Dedifferentiated amniotic fluid mesenchymal stem cell (primary cell): ENCODE data around the gene TEF.
A peak's percentile ranks its signal among the peaks of the same experiment; 100 is the strongest.
"Not testable (repeated sequence)": the region's sequence is repeated elsewhere in the genome, so short reads cannot be mapped to it uniquely, and the experiment has no call there.

ENCODE experiments used
- DNase-seq: peaks from one replicate; pipeline ENCODE4 v3.0.0-alpha.2; 2016; ENCODE audit errors: extremely low spot score

TEF gene

DNA sequence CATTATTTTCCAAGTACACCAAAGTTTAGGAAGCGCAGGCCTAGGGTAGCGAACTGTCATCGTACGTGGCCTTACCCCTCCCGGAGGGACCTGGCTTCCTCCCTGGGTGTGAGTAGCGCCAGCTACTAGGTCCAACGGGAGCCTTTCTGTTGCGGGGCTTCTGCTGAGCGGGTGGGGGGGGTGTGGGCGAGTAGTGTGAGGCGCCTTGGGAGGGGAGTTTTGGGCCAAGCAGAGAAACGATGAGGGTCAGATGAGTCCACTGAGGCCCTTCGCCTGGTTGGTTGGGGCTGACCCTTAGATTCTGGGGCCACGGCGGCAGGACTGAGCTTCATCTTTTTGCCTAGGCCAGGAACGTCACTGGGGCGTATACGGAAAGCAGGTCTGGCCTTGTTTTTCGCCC lies 868 bp downstream of the TEF start:
- no peak for DNase-seq

DNA sequence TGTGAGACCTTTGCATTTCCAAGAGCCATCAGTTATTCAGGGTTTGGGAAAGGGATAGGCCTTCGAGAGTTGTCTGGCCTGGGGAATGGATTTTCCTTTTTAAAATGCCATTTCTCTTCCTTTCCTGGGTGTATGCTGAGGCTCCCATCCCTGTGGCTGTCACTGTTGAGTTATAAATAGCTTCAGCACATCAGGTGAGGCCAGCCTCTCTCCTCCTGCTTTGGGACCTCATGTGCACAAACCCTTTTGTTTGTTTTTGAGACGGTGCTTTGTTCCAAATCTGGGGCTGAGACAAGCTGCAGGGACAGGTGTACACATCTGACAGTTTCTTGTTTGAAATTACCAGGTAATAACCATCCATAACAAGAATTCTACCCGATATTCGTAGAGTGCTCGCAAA lies 1.3 kb downstream of the TEF start:
- no peak for DNase-seq

DNA sequence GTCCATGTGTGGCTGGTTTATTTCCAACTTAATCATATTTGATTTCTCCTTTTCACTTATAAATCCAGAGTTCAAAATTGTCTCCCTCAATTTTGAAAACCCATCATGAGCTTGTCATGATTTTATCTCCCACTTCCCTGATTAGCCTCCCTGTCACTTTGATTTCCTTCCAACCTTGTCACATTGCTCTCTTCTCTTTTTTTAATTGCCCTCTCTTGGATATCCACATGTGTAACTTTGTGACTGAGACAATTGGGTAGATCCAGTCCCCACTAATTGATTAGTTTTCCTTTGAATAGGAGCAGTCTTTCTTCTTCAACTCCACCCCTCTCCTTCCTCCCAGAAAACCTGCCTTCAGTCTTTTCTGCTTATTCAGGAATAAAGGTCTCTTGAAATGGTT lies 2.4 kb downstream of the TEF start:
- DNase-seq: no peak

DNA sequence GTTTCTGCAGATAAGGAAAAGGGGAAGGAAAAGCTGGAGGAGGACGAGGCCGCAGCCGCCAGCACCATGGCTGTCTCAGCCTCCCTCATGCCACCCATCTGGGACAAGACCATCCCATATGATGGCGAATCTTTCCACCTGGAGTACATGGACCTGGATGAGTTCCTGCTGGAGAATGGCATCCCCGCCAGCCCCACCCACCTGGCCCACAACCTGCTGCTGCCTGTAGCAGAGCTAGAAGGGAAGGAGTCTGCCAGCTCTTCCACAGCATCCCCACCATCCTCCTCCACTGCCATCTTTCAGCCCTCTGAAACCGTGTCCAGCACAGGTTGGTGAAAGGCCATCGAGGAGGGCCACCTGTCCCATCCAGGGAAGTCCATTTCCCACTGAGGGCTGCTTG lies 5.6 kb downstream of the TEF start:
- no peak for DNase-seq

DNA sequence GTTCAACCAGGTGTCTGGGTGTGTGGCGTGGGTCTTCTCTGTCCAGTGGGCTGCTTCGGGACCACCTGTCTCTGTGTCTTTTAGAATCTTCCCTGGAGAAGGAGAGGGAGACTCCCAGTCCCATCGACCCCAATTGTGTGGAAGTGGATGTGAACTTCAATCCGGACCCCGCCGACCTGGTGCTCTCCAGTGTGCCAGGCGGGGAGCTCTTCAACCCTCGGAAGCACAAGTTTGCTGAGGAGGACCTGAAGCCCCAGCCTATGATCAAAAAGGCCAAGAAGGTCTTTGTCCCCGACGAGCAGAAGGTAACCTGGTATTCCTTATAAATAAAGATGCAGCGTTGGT lies 12.2 kb downstream of the TEF start:
- no peak for DNase-seq

DNA sequence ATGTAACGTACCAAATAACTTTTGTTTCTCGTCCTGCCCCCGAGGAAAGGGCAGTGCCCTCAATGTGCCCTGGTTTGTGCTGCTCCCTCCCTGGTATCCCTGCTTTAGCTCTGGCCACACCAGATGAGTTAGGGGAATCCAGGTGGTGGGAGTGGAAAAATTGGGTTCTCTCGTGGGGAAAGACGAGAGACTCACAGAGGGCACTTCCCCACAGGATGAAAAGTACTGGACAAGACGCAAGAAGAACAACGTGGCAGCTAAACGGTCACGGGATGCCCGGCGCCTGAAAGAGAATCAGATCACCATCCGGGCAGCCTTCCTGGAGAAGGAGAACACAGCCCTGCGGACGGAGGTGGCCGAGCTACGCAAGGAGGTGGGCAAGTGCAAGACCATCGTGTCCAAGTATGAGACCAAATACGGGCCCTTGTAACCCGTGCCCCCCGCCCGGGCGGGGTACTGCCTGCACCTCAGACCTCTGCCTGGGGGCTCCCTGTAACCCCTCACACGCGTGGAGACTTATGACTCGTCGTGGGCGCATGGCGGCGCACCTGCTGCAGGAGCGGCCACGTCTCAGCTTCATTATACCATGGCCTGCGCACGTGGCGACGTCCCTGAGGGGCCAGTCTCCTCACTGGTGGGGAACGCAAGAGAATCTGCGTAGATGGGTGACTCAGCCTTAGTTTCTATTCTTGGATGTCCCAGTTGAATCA lies 13.9 kb downstream of the TEF start:
- no peak for DNase-seq

DNA sequence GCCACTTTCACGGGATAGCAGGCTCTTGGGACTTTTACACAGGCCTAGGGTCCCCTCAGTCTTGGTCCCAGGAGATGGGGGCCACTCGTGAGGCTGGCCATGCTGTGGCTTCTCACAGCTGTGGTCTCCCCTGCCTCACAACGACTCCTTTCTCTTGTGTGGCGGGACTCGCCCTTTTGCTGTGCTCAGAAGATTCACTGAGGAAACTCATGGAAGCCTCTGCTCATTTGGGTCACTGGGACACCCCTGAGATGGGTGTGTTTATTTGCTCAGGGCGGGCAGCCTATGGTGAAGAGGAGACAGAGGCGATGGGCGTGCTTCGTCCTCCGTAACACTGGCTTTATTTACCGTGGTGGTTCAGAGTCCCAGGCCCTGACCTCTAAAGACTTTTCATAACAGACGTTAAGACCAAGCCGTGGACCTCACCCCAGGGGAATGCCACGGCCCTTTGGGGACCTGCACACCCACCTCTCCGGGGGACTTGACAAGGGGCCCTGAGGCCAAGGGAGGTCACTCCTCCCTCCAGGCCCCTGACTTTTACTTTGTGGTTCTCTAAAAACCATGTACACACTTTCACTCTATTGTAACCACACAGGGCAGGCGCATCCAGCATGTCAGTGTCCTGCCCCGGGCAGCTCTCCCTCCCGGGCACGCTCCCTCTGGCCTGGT lies 15.5 kb downstream of the TEF start:
- no peak for DNase-seq

DNA sequence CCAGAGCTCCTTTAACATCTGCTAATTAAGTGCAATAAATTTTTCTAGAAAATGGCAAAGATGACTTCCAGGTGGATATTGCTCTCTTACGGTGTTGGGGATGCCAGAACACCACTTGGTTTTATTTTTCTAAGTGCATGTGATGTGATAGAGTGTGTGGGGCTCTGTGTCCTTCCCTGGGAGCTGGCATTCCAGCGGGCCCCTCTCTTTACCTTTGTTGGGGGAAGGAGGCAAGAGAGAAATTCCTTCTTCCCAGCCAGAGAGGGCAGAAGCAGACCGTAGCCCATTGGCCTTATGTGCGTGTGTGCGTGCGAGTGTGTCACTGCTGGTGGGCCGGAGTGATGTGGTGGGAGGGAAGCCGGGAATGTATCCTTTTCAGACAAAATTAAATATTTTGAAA lies 17.2 kb downstream of the TEF start:
- no peak for DNase-seq

DNA sequence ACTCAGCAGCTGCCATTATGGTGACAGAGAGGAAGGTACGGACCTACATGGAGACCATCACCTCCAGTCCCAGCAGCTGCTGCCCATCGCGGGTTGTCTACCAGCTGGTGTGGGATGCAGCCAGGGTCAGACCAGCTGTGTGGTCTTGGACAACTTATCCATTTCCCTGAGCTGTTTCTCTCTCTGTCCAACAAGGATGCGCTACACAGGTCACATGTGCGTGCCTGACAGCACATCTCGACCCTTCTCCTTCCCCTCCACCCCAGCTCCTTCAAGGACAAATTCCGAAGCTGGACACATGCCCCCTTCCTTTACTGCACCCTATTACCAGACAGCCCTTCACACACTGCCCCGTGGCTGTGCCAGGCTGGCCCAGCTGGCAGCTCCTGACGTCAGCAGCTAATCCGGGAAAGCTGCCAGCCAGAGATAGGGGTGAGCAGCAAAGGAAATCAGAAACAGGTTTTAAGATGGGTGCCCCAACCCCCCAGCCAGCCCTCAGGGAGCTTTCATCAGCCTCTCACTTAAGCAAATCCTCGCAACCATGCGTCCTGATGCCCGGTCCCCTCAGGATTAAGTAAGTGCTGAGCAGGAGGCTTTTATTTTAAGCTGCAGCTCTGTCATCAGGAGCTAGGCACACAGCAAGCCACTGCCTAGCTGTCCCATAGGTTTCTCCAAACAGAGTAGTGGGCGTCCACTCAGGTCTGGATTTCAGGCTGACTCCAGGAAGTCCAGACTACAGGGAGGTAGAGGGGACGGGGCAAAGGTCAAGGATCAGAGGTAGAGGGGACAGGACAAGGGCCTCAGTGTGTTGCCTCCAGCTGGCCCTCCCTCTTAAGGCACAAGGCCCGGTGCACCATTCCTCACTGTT lies 20.3 kb downstream of the TEF start:
- peak; percentile 76 for DNase-seq

DNA sequence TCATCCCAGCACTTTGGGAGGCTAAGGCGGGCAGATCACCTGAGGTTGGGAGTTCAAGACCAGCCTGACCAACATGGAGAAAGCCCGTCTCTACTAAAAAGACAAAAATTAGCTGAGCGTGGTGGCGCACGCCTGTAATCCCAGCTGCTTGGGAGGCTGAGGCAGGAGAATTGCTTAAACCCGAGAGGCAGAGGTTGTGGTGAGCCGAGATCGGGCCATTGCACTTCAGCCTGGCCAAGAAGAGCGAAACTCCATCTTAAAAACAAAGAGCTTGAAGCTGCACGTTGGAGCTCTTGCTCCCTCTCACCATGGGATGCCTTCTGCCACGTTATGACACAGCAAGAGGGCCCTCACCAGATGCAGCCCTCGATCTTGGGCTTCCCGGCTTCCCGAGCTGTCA lies 21.1 kb downstream of the TEF start:
- DNase-seq: not testable (repeated sequence)

DNA sequence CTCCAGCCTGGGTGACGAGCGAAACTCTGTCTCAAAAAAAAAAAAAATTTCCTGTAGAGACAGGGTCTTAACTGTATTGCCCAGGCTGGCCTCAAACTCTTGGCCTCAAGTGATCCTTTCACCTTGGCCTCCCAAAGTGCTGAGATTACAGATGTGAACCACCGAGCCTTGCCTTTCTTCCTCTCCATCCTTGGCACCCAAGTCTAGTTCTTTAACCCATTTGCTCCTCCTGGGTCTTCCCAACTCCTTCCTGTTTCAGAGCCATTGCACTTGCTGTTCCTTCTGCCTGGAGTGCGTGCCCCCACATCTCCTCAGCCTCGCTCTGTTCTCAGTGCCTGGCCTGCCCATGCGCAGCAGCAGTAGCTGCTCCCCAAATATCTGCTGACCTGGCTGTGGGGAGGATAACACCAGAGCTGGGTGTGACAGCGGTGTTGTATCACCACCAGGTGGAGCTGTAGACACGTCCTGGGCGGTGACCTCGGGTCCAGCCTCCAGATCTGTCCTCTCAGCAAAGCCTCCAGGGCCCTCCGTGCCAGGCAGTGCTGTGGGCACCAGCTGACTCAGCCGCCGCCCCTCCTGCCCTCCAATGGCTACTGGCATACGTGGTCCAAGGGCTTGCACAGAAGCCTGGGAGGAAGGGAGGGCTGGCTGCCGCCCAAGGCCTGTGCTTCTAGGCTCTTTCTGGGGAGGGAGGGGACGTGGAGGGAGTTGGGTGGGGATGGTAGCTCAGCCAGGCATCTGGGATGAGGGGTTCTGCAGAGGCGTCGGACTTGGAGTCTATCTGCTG lies 22.0 kb downstream of the TEF start:
- DNase-seq: peak; percentile 91

DNA sequence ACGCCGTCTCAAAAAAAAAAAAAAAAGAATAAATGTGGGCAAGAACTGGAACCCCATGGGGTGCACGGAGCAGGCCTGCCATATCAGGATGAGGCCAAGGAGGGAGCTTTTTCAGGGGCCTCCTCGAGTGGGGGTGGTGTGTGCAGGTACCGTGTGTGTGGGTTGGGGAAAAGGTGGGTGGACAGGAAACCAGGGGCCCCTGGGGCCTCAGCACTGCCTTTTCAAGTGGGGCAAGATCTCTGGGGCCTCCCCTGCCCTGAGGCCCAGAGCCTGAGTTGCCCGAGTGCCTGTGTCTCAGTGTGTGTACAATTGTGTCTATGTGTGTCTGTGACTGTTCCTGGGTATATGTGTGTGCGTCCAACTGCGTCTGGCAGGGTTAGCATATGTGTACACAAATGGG lies 23.8 kb downstream of the TEF start:
- DNase-seq: no peak

DNA sequence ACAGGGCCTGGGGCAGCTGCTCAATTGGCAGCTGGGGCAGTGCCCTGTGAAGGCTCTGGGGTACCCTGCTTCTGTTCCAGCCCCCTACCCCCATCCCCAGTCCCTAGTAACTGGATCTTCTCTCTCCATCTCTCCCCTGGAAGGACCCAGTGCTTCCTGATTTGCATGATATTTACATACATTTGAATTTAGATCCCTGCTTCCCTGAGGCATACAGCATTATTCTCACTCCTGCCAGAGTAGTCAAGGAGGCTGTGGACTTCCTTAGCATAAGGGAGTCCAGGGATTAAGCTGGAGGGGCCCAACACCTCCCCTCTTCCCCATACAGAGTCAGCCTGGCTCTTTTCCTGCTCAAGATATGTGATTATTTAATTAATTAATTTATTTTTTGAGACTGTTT lies 24.7 kb downstream of the TEF start:
- no peak for DNase-seq

DNA sequence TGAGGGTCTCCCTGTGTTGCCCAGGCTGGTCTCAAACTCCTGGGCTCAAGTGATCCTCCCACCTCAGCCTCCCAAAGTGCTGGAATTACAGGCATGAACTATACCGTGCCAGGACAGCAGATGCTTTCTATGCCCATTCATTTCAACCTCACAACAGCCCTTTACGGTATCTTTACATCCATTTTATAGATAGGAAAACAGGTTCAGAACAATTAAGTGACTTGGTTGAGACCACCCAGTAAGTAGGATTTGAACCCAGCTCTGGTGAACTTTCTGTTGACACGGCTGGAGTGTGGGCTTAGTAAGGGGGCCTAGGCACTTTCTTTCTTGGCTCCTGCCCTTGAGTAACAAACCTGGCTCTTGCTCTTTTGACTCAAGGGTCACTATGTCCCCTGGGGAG lies 25.7 kb downstream of the TEF start:
- no peak for DNase-seq

DNA sequence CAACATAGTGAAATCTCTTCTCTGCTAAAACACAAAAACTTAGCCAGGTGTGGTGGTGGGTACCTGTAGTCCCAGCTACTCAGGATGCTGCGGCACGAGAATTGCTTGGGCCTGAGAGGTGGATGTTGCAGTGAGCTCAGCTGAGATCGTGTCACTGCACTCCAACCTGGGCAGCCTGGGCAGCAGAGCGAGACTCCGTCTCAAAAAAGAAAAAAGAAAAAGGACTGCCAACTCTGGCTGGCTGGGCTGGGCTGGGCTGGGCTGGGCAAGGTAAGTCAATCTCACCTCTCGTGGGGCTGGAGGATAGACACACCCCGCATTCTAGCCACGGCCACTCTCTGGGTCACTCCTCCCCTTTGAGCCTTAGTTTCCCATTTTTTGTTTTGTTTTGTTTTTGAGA lies 26.9 kb downstream of the TEF start:
- no peak for DNase-seq

DNA sequence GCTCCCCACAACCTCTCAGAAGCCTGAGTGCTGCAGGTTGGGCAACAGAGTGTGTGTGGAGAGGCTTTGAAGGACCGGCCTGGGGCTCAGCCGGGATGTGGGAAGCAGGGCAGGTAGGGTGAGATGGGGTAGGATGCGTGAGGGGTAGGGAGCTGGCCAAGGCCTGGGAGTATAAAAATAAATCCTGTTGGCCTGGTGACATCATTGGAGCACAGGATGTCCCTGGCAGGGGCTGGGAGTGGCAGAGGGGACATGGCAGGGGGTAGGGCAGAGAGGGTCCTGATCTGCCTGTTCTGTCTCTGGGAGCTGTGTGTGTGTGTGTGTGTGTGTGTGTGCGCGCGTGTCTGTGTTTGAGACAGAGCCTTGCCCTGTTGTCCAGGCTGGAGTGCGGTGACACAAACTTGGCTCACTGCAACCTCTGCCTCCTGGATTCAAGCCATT lies 28.6 kb downstream of the TEF start:
- no peak for DNase-seq

DNA sequence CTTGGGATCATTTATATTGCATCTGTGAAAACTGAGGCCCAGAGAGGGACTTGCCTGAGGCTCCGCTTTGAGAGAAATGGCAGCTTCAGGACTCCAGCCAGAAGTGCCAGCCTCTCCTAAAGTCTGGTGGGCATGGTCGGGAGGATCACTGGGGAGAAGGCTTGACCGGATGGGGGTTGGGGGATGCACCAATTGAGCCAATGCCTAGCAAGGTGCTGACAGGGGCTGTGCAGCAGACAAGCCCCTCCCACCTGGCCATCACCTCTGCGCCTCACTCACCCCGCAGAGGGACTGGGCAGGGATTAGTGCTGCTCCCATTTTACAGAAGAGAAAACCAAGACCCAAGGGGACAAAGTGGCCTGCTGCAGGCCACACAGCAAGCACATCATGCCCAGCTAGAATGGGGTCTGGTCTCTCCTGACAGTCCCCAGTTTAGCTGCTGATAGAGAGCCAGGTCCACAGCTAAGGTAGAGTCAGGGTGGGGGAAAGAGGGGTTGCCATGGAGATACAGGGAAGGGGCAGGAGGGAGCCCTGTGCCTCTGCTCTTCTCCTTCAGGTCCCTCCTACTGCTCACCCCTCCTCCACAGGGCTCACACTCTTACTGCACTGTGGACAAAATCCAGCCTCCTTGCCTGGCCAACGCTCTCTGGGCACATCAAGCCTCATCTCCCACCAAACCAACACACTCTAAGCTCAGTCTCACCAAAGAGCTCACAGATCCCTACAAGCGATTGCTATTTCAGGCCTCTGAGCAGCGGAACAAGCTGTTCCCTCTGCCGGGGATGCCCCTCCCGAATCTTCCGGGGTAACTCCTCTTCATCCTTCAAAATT lies 29.5 kb downstream of the TEF start:
- DNase-seq: no peak

DNA sequence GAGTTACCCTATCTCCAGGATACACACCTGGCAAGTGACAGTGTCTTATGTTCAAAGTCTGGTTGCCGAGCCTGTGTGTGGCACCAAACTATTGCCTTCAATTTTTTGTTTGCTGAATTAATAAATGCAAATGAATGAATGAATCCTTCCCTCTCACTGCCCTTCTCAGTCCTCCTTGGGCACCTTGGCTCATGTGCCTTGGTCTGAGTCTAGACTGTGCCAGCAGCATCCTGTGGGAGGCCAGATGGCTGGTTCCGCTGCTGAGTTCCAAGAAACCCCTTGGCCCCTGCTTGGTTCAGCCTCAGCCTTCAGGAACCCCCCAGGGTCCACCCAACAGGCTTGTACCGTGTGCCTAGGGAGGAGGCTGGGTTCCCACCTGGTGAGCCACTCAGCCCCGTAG lies 33.8 kb downstream of the TEF start:
- DNase-seq: no peak

DNA sequence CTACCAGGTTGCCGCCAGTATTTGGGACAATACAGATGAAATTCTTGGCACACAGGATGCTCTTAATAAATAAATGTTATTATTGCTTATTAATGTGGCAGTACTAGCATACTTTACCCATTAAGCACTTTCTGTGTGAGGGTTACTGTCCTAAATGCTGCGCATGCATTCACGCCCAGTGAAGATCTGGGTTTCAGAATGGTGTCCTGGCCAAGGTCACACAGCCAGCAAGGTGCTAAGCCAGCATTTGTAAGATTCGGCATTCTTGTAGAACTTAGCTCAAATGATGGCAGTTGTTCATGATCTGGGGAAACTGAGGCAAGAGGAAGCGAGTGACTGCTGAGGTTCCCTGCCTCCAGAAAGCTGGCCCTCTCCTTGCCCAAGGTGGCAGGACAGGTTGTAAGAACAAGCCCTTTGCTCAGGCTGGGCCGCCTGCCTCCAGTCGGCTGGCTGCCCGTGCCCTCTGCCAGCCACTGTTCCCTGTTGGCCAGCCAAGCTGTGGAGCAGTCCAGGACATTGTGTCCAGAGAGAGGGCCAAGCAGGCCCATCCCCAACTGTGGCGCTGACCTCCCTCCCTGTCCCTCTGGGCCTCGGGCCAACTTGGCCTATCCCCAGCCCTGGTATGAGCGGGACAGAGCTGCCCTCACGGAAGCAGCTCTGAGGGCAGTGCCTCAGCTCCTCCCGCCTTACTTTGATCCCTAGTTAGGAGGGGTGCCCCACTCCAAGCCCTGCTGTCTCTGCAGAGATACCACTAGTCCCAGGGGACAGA lies 36.1 kb downstream of the TEF start:
- no peak for DNase-seq

DNA sequence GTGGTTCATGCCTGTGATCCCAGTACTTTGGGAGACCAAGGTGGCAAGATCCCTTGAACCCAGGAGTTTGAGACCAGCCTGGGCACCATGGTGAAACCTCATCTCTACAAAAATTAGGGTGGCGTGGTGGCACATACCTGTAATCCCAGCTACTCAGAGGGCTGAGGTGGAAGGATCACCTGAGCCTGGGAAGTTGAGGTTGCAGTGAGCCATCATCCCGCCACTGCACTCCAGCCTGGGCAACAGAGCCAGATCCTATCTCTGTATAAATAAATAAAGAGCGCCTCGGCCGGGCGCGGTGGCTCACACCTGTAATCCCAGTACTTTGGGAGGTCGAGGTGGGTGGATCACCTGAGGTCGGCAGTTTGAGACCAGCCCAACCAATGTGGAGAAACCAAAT lies 37.0 kb downstream of the TEF start:
- no peak for DNase-seq
